ENCODE results near the gene AMN1.

GRCh38 chr12:31682136-31682962, 46.5 kb downstream of the AMN1 start:
- TF ChIP-seq CTCF (IDR thresholded peaks at IDR 0.05 in 2 of 3, conservative IDR thresholded peaks at IDR 0.05 in 1 of 3; ENCODE audit: borderline replicate concordance in 1 of 3, insufficient read depth in 1 of 3, low read depth in 2 of 3, low read length in 2 of 3) (peak; percentile 68 to 78 (median 77); a peak in 5 of 6 replicates), TCF7L2 (IDR thresholded peaks at IDR 0.05; ENCODE audit: borderline replicate concordance, extremely low read depth, insufficient read depth, insufficient read length) (peak; percentile 47), EZH2 (IDR thresholded peaks at IDR 0.05) (no peak), ATF3 (IDR thresholded peaks at IDR 0.05) (no peak), EZH2phosphoT487 (IDR thresholded peaks at IDR 0.05; ENCODE audit: borderline replicate concordance) (no peak)
